ENCODE data around the gene LRRC7. TPM values are rescaled to one million over a fixed set of nuclear protein-coding genes. Genes with fewer than 3 reads are reported as not detected.

Gene LRRC7
- total and polyA plus RNA-seq, 2 experiments from 2014 or later: 1.2 TPM; not detected in 1

DNA sequence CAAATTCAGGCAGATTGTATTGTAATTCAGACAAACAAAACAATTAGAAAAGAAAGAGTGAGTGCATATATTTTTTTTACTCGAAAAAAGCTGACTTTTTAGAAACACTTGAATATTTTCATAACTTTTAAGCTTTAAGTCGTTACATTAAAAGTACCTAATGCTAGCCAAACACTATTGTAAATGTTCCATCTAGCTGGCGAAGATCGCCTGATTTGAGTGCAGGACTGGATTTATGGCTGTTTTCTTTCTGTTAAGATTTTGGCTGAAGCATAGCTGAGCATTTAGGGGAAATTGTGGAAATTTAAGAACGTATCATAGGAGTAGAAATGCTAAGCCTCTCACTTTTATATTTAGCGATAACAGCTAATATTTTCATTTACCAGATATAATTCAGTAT lies 24.6 kb downstream of the LRRC7 start:
- no peak for DNase-seq (ENCODE audit: low spot score)

More for the DNA sequence above, 24.6 kb downstream of the LRRC7 start:
- no peaks in the 10 kb centered on the region for H3K36me3 Mint-ChIP-seq (ENCODE audit: low read depth)
- H3K4me3 Mint-ChIP-seq: no peak overlapping the region
- TF ChIP-seq REST (IDR thresholded peaks at IDR 0.05; ENCODE audit: unreplicated experiment) (no peak), JUNB (IDR thresholded peaks at IDR 0.05; ENCODE audit: unreplicated experiment) (no peak), CTCF (conservative IDR thresholded peaks at IDR 0.05; ENCODE audit: low read depth in 2 of 2) (no peak), EZH2 (IDR thresholded peaks at IDR 0.05; ENCODE audit: low read depth, unreplicated experiment) (no peak), NANOG (IDR thresholded peaks at IDR 0.05; ENCODE audit: borderline replicate concordance) (no peak), CREB1 (CRISPR knock-in tag; IDR thresholded peaks at IDR 0.05; ENCODE audit: low read depth) (no peak), POLR2AphosphoS5 (IDR thresholded peaks at IDR 0.05; ENCODE audit: low read depth) (no peak), ZNF114 (CRISPR knock-in tag; IDR thresholded peaks at IDR 0.05) (no peak), EZH2phosphoT487 (IDR thresholded peaks at IDR 0.05; ENCODE audit: unreplicated experiment) (no peak), ZNF462 (CRISPR knock-in tag; IDR thresholded peaks at IDR 0.05) (no peak), STAT1 (IDR thresholded peaks at IDR 0.05; ENCODE audit: unreplicated experiment) (no peak), ZNF331 (CRISPR knock-in tag; IDR thresholded peaks at IDR 0.05; ENCODE audit: low read depth) (no peak)
- TF ChIP-seq, protein P1, sequence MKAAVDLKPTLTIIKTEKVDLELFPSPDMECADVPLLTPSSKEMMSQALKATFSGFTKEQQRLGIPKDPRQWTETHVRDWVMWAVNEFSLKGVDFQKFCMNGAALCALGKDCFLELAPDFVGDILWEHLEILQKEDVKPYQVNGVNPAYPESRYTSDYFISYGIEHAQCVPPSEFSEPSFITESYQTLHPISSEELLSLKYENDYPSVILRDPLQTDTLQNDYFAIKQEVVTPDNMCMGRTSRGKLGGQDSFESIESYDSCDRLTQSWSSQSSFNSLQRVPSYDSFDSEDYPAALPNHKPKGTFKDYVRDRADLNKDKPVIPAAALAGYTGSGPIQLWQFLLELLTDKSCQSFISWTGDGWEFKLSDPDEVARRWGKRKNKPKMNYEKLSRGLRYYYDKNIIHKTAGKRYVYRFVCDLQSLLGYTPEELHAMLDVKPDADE (IDR thresholded peaks at IDR 0.05): no peak
- H3K27ac Mint-ChIP-seq: no peak overlapping the region
- H3K4me1 Mint-ChIP-seq: no peaks in the 10 kb centered on the region
- Histone ChIP-seq H3K27me3 (ENCODE audit: insufficient read depth) (no peaks in the 10 kb centered on the region), H3F3A (replicated peaks; ENCODE audit: low read depth) (no peaks in the 10 kb centered on the region), H3K4me2 (no peak overlapping the region), H3K79me2 (replicated peaks; ENCODE audit: insufficient read depth) (no peaks in the 10 kb centered on the region), H4K20me1 (replicated peaks; ENCODE audit: insufficient read depth) (no peaks in the 10 kb centered on the region), H3K36me3 (ENCODE audit: insufficient read depth) (no peaks in the 10 kb centered on the region), H3K4me3 (no peak overlapping the region), H3K27ac (ENCODE audit: low read depth) (no peak overlapping the region), H3K9me2 (ENCODE audit: insufficient read depth) (no peaks in the 10 kb centered on the region), H2AFZ (no peak overlapping the region), H3K4me1 (ENCODE audit: insufficient read depth) (no peaks in the 10 kb centered on the region)
- no peaks in the 10 kb centered on the region for H3K9me3 Mint-ChIP-seq
- no peaks in the 10 kb centered on the region for H3K27me3 Mint-ChIP-seq (ENCODE audit: insufficient read depth, low read depth, poor library complexity)
- no peak for ATAC-seq
